GM19099 (cell line): ENCODE results near the gene WRAP73.

Experiments
- POLR2A ChIP-seq: IDR thresholded peaks from 3 replicates; pipeline ENCODE4 v1.6.1; 2011; ENCODE audit warnings: low read depth; ENCODE audit not compliant: insufficient read length; ENCODE audit errors: extremely low read depth

WRAP73 gene

GRCh38 chr1:3623441-3624199 is 26.3 kb downstream of the WRAP73 start:
- no peak for TF ChIP-seq POLR2A

GRCh38 chr1:3620708-3621107 is 29.2 kb downstream of the WRAP73 start:
- TF ChIP-seq POLR2A = no peak

- TF ChIP-seq POLR2A = no peak
Measured at GRCh38 chr1:3618881-3619671, 30.8 kb downstream of the WRAP73 start.

GRCh38 chr1:3618531-3618880 is 31.4 kb downstream of the WRAP73 start:
- TF ChIP-seq POLR2A = no peak

- no peak for TF ChIP-seq POLR2A
Measured at GRCh38 chr1:3617806-3618345, 32.0 kb downstream of the WRAP73 start.

GRCh38 chr1:3616861-3617260 is 33.0 kb downstream of the WRAP73 start:
- no peak for TF ChIP-seq POLR2A

- TF ChIP-seq POLR2A = no peak
Measured at GRCh38 chr1:3614755-3615742, 34.9 kb downstream of the WRAP73 start.

- TF ChIP-seq POLR2A = no peak
Measured at GRCh38 chr1:3612123-3612522, 37.8 kb downstream of the WRAP73 start.

- TF ChIP-seq POLR2A = no peak
Measured at GRCh38 chr1:3611170-3612019, 38.5 kb downstream of the WRAP73 start, which contains the start of gene MEGF6. MEGF6 (minus strand) TSS chr1:3611508; CDS start chr1:3611268, 240 bp downstream.

GRCh38 chr1:3610527-3611169 is 39.3 kb downstream of the WRAP73 start:
- TF ChIP-seq POLR2A = no peak

GRCh38 chr1:3609769-3610526 is 40.0 kb downstream of the WRAP73 start:
- no peak for TF ChIP-seq POLR2A

GRCh38 chr1:3609016-3609768 is 40.7 kb downstream of the WRAP73 start:
- TF ChIP-seq POLR2A = no peak

GRCh38 chr1:3608154-3608553 is 41.7 kb downstream of the WRAP73 start:
- no peak for TF ChIP-seq POLR2A

- no peak for TF ChIP-seq POLR2A
Measured at GRCh38 chr1:3607703-3608065, 42.2 kb downstream of the WRAP73 start.
